RWPE2 (cell line): Measurements from ENCODE around the gene ARHGEF10L.

Experiments used
- ATAC-seq: fragments of 200-7000 bp; cut with Tn5 transposase; 3 replicates; pipeline ENCODE4 v1.9.1; 2021; ENCODE audit warnings: low read depth
- DNase-seq: peaks from one replicate; pipeline ENCODE4 v3.0.0-alpha.2; 2020; ENCODE audit warnings: low spot score
- H3K27ac ChIP-seq: fragments of 450-650 bp; 2 replicates; pipeline ENCODE4 v1.5.1; 2017; ENCODE audit warnings: mild to moderate bottlenecking; ENCODE audit not compliant: poor library complexity, severe bottlenecking
- H3K27me3 ChIP-seq: fragments of 250-450 bp; sonication (Bioruptor Pico); 2 replicates; pipeline ENCODE4 v1.5.1; 2021; ENCODE audit warnings: mild to moderate bottlenecking, moderate library complexity; ENCODE audit not compliant: insufficient read depth, poor library complexity, severe bottlenecking
- H3K36me3 ChIP-seq: fragments of 250-450 bp; sonication (Bioruptor Pico); 2 replicates; pipeline ENCODE4 v1.5.1; 2020; ENCODE audit warnings: low read depth, mild to moderate bottlenecking, moderate library complexity
- H3K4me1 ChIP-seq: fragments of 250-450 bp; sonication (Bioruptor Pico); 2 replicates; pipeline ENCODE4 v1.5.1; 2021; ENCODE audit warnings: mild to moderate bottlenecking, moderate library complexity; ENCODE audit not compliant: insufficient read depth, poor library complexity, severe bottlenecking
- H3K4me3 ChIP-seq: fragments of 250-450 bp; sonication (Bioruptor Pico); 2 replicates; pipeline ENCODE4 v1.5.1; 2021; ENCODE audit warnings: mild to moderate bottlenecking, moderate library complexity; ENCODE audit not compliant: severe bottlenecking
- H3K9me3 ChIP-seq: fragments of 250-450 bp; sonication (Bioruptor Pico); 2 replicates; pipeline ENCODE4 v1.5.1; 2021; ENCODE audit warnings: mild to moderate bottlenecking, moderate library complexity; ENCODE audit not compliant: severe bottlenecking
- TF ChIP-seq, protein P1 (sequence below): fragments of 450-650 bp; IDR thresholded peaks from one replicate; pipeline ENCODE4 v1.5.1; 2017; ENCODE audit warnings: mild to moderate bottlenecking, moderate library complexity; ENCODE audit not compliant: poor library complexity, severe bottlenecking

The ARHGEF10L gene

GRCh38 chr1:17688217-17688810 is 148.8 kb downstream of the ARHGEF10L start:
- H3K9me3 ChIP-seq, result no peaks in the 10 kb centered on the region
- H3K4me1 ChIP-seq, result no peaks in the 10 kb centered on the region
- H3K27me3 ChIP-seq, result no peaks in the 10 kb centered on the region
- no peak for ATAC-seq
- H3K36me3 ChIP-seq, result no peaks in the 10 kb centered on the region
- DNase-seq, result no peak
- H3K27ac ChIP-seq, result no peak overlapping the region
- TF ChIP-seq, protein P1, sequence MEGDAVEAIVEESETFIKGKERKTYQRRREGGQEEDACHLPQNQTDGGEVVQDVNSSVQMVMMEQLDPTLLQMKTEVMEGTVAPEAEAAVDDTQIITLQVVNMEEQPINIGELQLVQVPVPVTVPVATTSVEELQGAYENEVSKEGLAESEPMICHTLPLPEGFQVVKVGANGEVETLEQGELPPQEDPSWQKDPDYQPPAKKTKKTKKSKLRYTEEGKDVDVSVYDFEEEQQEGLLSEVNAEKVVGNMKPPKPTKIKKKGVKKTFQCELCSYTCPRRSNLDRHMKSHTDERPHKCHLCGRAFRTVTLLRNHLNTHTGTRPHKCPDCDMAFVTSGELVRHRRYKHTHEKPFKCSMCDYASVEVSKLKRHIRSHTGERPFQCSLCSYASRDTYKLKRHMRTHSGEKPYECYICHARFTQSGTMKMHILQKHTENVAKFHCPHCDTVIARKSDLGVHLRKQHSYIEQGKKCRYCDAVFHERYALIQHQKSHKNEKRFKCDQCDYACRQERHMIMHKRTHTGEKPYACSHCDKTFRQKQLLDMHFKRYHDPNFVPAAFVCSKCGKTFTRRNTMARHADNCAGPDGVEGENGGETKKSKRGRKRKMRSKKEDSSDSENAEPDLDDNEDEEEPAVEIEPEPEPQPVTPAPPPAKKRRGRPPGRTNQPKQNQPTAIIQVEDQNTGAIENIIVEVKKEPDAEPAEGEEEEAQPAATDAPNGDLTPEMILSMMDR, result no peak
- H3K4me3 ChIP-seq, result no peak overlapping the region

GRCh38 chr1:17689011-17689410 is 149.5 kb downstream of the ARHGEF10L start:
- H3K27me3 ChIP-seq, result no peaks in the 10 kb centered on the region
- no peaks in the 10 kb centered on the region for H3K9me3 ChIP-seq
- no peak overlapping the region for H3K4me3 ChIP-seq
- H3K4me1 ChIP-seq, result no peaks in the 10 kb centered on the region
- no peak overlapping the region for H3K27ac ChIP-seq
- TF ChIP-seq, protein P1, result no peak
- DNase-seq (no peak), ATAC-seq (no peak; the same call in 2 of the 3 replicates)
- H3K36me3 ChIP-seq, result no peaks in the 10 kb centered on the region

GRCh38 chr1:17690906-17691634 is 151.6 kb downstream of the ARHGEF10L start:
- no peak for ATAC-seq
- Histone ChIP-seq H3K36me3 (no peaks in the 10 kb centered on the region), H3K9me3 (no peaks in the 10 kb centered on the region), H3K4me1 (no peaks in the 10 kb centered on the region), H3K4me3 (no peak overlapping the region), H3K27me3 (no peaks in the 10 kb centered on the region), H3K27ac (no peak overlapping the region)
- TF ChIP-seq, protein P1, result no peak
- DNase-seq, result no peak

DNA sequence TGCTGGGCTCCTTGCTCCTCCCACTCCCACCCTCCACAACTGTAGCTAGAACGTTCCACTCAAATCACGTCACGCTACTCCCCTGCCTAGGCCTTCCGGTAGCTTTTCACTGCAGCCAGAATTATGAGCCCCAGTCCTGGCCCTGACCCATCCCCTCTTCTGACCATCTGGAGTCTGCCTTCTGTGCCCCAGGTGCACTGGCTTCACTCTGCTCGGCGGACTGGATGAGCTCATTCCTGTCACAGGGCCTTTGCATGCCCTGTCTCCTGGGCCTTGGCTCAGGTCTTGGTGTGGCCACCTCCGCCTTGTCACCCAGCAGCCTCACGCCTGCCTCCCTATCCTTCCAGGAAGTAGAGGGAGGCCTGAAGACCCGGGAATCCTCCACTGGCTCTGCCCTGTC is 153.1 kb downstream of the ARHGEF10L start:
- Histone ChIP-seq H3K36me3 (no peaks in the 10 kb centered on the region), H3K9me3 (no peaks in the 10 kb centered on the region), H3K27me3 (no peaks in the 10 kb centered on the region), H3K4me1 (no peaks in the 10 kb centered on the region), H3K4me3 (no peak overlapping the region), H3K27ac (no peak overlapping the region)
- ATAC-seq, result no peak
- no peak for DNase-seq
- TF ChIP-seq, protein P1, result no peak
